CD4-positive, CD25-positive, alpha-beta regulatory T cell (primary cell): ENCODE results near the gene NAV3. TPM values are rescaled to one million over a fixed set of nuclear protein-coding genes. Genes with fewer than 3 reads are reported as not detected.

Source experiments
- ATAC-seq, 2 donors: fragments of 150-1000 bp; cut with Tn5 transposase; one replicate each; pipeline ENCODE4 v1.10.0; 2021; ENCODE audit warnings: low read depth in 2 of 2, moderate number of reproducible peaks in 2 of 2, moderate library complexity in 1 of 2
- DNase-seq, 3 donors: peaks; one replicate each; pipeline versions ENCODE4 v3.0.0 to v3.0.0-alpha.2; 2012 to 2022; ENCODE audit warnings: mixed read lengths in 1 of 3
- H3K27ac ChIP-seq: one replicate; pipeline ENCODE4 v1.7.0; 2013; ENCODE audit warnings: mild to moderate bottlenecking, low read length; ENCODE audit not compliant: insufficient read depth, poor library complexity, severe bottlenecking
- H3K27me3 ChIP-seq: one replicate; pipeline ENCODE4 v1.7.0; 2013; ENCODE audit warnings: low read length; ENCODE audit not compliant: control insufficient read depth, insufficient read depth
- H3K36me3 ChIP-seq: one replicate; pipeline ENCODE4 v1.7.0; 2013; ENCODE audit warnings: mild to moderate bottlenecking, low read length, moderate library complexity; ENCODE audit not compliant: control insufficient read depth, insufficient read depth
- H3K4me1 ChIP-seq: 2 replicates; pipeline ENCODE4 v1.7.0; 2013; ENCODE audit warnings: mild to moderate bottlenecking, low read length; ENCODE audit not compliant: insufficient read depth, control insufficient read depth, poor library complexity, severe bottlenecking
- H3K4me3 ChIP-seq: one replicate; pipeline ENCODE4 v1.7.0; 2013; ENCODE audit warnings: low read depth, mild to moderate bottlenecking, low read length, moderate library complexity
- H3K9me3 ChIP-seq, 2 experiments: 1 replicate in 1 of 2; 2 replicates in 1 of 2; pipeline ENCODE4 v1.7.0; 2013; ENCODE audit warnings: low read length in 2 of 2, mild to moderate bottlenecking in 1 of 2, moderate library complexity in 1 of 2; ENCODE audit not compliant: control insufficient read depth in 2 of 2
- H3K27ac Mint-ChIP-seq, 3 donors: one replicate each; pipeline ENCODE4 v1.8.0; 2020 to 2022; ENCODE audit warnings: mild to moderate bottlenecking in 3 of 3, mixed read lengths in 3 of 3, moderate library complexity in 2 of 3
- H3K27me3 Mint-ChIP-seq: one replicate; pipeline ENCODE4 v1.8.0; 2022; ENCODE audit warnings: mild to moderate bottlenecking, mixed read lengths
- H3K36me3 Mint-ChIP-seq: one replicate; pipeline ENCODE4 v1.8.0; 2020; ENCODE audit warnings: mixed read lengths
- H3K4me1 Mint-ChIP-seq, 4 donors: one replicate each; pipeline ENCODE4 v1.8.0; 2020 to 2022; ENCODE audit warnings: mixed read lengths in 4 of 4, mild to moderate bottlenecking in 1 of 4
- H3K4me3 Mint-ChIP-seq, 4 donors: one replicate each; pipeline ENCODE4 v1.8.0; 2020 to 2022; ENCODE audit warnings: mild to moderate bottlenecking in 4 of 4, mixed read lengths in 4 of 4, moderate library complexity in 3 of 4
- H3K9me3 Mint-ChIP-seq, 7 donors: one replicate each; pipeline ENCODE4 v1.8.0; 2020 to 2022; ENCODE audit warnings: mixed read lengths in 7 of 7, mild to moderate bottlenecking in 3 of 7, moderate library complexity in 2 of 7
- polyA plus RNA-seq, 4 donors: library from polyadenylated mRNA; unstranded; fragments of 300-500 nt; fragmentation: Illumina TruSeq; gene quantifications; one replicate each; pipeline ENCODE4 v1.2.3, GENCODE V29; 2021
- total RNA-seq: library from RNA; stranded (reverse); gene quantifications from one replicate; pipeline ENCODE4 v1.2.3, GENCODE V29; 2022

Gene NAV3
- total and polyA plus RNA-seq, 5 donors from 2014 or later: not detected

DNA sequence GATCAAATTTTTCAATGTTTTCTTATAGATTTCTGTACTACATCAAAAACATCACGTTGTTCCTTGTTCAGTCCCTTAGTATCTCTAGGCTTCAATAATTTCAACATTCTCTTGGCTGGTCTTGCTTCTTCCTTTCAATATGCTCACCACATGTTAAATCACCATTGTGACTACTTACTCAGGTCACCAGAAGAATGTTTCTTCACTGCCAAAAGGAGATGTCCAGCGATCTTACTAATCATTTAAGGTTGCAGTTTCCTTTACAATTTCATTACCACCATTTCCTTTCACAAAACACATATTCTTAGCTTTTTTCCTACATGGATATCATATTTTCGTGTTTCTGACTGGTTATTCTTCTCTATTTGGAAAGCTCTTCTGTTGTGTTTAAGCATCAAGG, 363.8 kb downstream of the NAV3 start:
- H3K36me3 ChIP-seq: no peaks in the 10 kb centered on the region
- H3K27me3 Mint-ChIP-seq: no peaks in the 10 kb centered on the region
- no peaks in the 10 kb centered on the region for H3K4me1 ChIP-seq
- no peak overlapping the region for H3K27ac ChIP-seq
- H3K36me3 Mint-ChIP-seq: no peaks in the 10 kb centered on the region
- no peak overlapping the region for H3K27ac Mint-ChIP-seq
- no peak overlapping the region for H3K4me3 Mint-ChIP-seq
- no peaks in the 10 kb centered on the region for H3K27me3 ChIP-seq
- ATAC-seq: no peak
- H3K9me3 Mint-ChIP-seq: peaks cover 0 to 9% (median 6%) of the 10 kb centered on the region in 7 donors
- no peaks in the 10 kb centered on the region for H3K4me1 Mint-ChIP-seq
- no peaks in the 10 kb centered on the region for H3K9me3 ChIP-seq
- DNase-seq: no peak
- H3K4me3 ChIP-seq: no peak overlapping the region

DNA sequence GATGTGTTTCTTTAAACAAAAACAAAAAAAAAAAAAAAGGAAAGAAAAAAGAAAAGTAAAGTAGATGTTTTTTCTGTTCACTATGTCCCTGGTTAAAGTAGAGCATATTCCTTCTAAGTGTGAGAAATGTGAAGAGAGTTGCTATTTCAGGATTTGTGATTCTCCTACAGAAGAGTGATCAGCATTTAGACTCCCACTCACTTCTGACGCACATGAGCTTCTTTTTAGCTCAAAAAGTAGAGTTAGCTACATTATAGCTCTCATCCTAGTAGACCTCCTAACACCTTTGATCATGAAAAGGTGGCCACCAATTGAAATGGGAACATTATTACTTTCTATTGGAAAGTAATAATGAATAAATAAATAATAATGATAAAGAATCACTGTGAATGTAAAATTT, 368.2 kb downstream of the NAV3 start:
- Histone ChIP-seq H3K4me1 (no peaks in the 10 kb centered on the region), H3K27me3 (no peaks in the 10 kb centered on the region), H3K36me3 (no peaks in the 10 kb centered on the region), H3K4me3 (no peak overlapping the region), H3K9me3 (no peaks in the 10 kb centered on the region), H3K27ac (no peak overlapping the region)
- Mint-ChIP-seq H3K27ac (no peak overlapping the region), H3K27me3 (no peaks in the 10 kb centered on the region), H3K36me3 (no peaks in the 10 kb centered on the region), H3K4me3 (no peak overlapping the region), H3K4me1 (no peaks in the 10 kb centered on the region), H3K9me3 (peaks cover 0 to 13% (median 7%) of the 10 kb centered on the region in 7 donors)
- DNase-seq (no peak), ATAC-seq (no peak)

- H3K9me3 ChIP-seq: no peaks in the 10 kb centered on the region
- DNase-seq (no peak), ATAC-seq (no peak)
- H3K4me3 ChIP-seq: no peak overlapping the region
- Mint-ChIP-seq H3K27me3 (no peaks in the 10 kb centered on the region), H3K4me3 (no peak overlapping the region), H3K4me1 (no peaks in the 10 kb centered on the region), H3K27ac (no peak overlapping the region), H3K9me3 (peaks cover 0 to 12% (median 5%) of the 10 kb centered on the region in 7 donors), H3K36me3 (no peaks in the 10 kb centered on the region)
- H3K36me3 ChIP-seq: no peaks in the 10 kb centered on the region
- H3K27me3 ChIP-seq: no peaks in the 10 kb centered on the region
- H3K27ac ChIP-seq: no peak overlapping the region
- H3K4me1 ChIP-seq: no peaks in the 10 kb centered on the region
Measured at GRCh38 chr12:78199926-78200325, 369.2 kb downstream of the NAV3 start.

GRCh38 chr12:78204926-78205325, 374.2 kb downstream of the NAV3 start:
- Histone ChIP-seq H3K27me3 (no peaks in the 10 kb centered on the region), H3K4me3 (no peak overlapping the region), H3K27ac (no peak overlapping the region), H3K36me3 (no peaks in the 10 kb centered on the region), H3K4me1 (no peaks in the 10 kb centered on the region), H3K9me3 (peaks cover 0 to 1% of the 10 kb centered on the region in 2 experiments)
- Mint-ChIP-seq H3K27ac (no peak overlapping the region), H3K27me3 (no peaks in the 10 kb centered on the region), H3K4me3 (no peak overlapping the region), H3K36me3 (no peaks in the 10 kb centered on the region), H3K9me3 (peaks cover 2 to 15% (median 6%) of the 10 kb centered on the region in 7 donors), H3K4me1 (no peaks in the 10 kb centered on the region)
- ATAC-seq (no peak), DNase-seq (no peak)

GRCh38 chr12:78208092-78208491, 377.4 kb downstream of the NAV3 start:
- H3K4me1 ChIP-seq: no peaks in the 10 kb centered on the region
- ATAC-seq (no peak), DNase-seq (no peak)
- Mint-ChIP-seq H3K4me1 (no peaks in the 10 kb centered on the region), H3K27ac (no peak overlapping the region), H3K9me3 (peaks cover 0 to 15% (median 4%) of the 10 kb centered on the region in 7 donors), H3K36me3 (no peaks in the 10 kb centered on the region), H3K27me3 (no peaks in the 10 kb centered on the region), H3K4me3 (no peak overlapping the region)
- H3K9me3 ChIP-seq: peaks cover 0 to 1% of the 10 kb centered on the region in 2 experiments
- no peaks in the 10 kb centered on the region for H3K27me3 ChIP-seq
- no peak overlapping the region for H3K27ac ChIP-seq
- no peaks in the 10 kb centered on the region for H3K36me3 ChIP-seq
- H3K4me3 ChIP-seq: no peak overlapping the region

DNA sequence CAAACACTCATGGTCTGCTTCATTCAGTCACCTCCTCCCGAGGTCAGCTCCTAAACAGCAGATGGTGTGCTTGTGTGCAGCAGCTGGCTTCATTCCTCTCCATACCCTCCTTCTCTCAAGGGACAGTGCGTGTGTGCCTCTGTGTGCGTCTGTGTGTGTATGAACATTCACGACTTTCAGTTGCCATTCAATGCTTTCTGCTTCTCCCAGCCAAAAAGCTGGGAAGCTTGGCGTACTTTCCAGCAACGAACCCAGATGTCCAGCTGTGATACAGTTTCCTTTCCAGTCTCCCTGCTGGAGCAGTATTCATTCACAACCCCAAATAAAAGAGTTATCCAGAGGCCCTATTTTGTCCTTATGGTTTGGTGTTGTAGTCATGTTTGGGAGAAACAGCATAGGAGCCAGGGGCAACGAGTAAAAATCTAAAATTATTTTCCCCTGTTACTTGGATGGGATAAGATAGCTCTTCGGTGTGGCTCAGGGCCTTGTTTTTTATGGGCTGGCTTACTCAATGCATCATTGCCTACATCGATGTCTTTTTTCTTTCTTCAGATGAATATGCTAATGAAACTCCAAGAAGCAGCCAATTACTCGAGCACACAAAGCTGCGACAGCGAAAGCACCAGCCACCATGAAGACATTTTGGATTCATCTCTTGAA, 379.3 kb downstream of the NAV3 start:
- no peak overlapping the region for H3K27ac Mint-ChIP-seq
- Histone ChIP-seq H3K9me3 (peaks cover 0 to 1% of the 10 kb centered on the region in 2 experiments), H3K4me3 (no peak overlapping the region), H3K27me3 (no peaks in the 10 kb centered on the region), H3K4me1 (no peaks in the 10 kb centered on the region), H3K36me3 (no peaks in the 10 kb centered on the region), H3K27ac (no peak overlapping the region)
- no peaks in the 10 kb centered on the region for H3K4me1 Mint-ChIP-seq
- H3K4me3 Mint-ChIP-seq: no peak overlapping the region
- DNase-seq: no peak
- no peaks in the 10 kb centered on the region for H3K27me3 Mint-ChIP-seq
- H3K36me3 Mint-ChIP-seq: no peaks in the 10 kb centered on the region
- ATAC-seq: no peak
- H3K9me3 Mint-ChIP-seq: peaks cover 0 to 15% (median 3%) of the 10 kb centered on the region in 7 donors

DNA sequence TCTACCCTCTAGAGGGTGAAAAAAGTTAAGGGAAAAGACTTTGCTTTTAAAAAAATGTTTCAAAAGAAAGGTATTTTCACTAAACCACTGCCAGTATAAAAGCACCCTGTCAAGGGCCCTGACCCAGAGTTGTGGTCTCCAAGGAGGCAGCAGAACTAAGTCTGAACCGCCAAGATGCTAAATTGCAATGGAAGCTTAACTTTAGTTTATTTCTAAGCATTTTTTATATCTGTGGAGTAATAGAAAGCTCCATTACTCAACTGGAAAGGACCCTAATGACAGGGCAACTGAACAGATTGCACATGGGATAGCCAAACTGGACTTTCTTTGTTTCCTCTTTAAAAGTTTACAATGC, 379.8 kb downstream of the NAV3 start:
- DNase-seq: no peak
- Mint-ChIP-seq H3K9me3 (peaks cover 0 to 15% (median 3%) of the 10 kb centered on the region in 7 donors), H3K4me3 (no peak overlapping the region), H3K4me1 (no peaks in the 10 kb centered on the region), H3K36me3 (no peaks in the 10 kb centered on the region), H3K27ac (no peak overlapping the region), H3K27me3 (no peaks in the 10 kb centered on the region)
- H3K36me3 ChIP-seq: no peaks in the 10 kb centered on the region
- H3K9me3 ChIP-seq: peaks cover 0 to 1% of the 10 kb centered on the region in 2 experiments
- no peaks in the 10 kb centered on the region for H3K4me1 ChIP-seq
- no peaks in the 10 kb centered on the region for H3K27me3 ChIP-seq
- no peak overlapping the region for H3K4me3 ChIP-seq
- no peak overlapping the region for H3K27ac ChIP-seq
- ATAC-seq: no peak

DNA sequence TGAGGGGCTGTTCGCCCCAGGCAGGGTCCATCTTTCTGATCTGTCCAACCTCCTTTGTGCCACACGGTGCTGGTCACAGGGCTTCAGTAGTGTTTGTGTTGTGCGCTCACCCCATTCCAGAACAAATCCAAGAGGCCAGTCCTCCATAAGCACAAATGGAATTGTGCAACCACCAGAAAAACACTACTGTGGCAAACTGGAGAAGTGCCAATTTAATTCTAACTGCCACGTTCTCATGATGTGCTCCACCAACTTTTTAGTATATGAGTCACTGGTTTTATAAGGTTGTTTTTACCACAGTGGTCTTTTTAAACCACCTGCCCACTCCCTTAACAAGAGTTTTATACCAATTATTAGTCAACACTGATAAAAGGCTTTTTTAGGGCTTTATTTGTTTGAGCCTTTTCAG, 380.2 kb downstream of the NAV3 start:
- H3K9me3 ChIP-seq: peaks cover 0 to 1% of the 10 kb centered on the region in 2 experiments
- no peaks in the 10 kb centered on the region for H3K36me3 ChIP-seq
- H3K27me3 ChIP-seq: no peaks in the 10 kb centered on the region
- ATAC-seq: no peak
- Mint-ChIP-seq H3K27ac (no peak overlapping the region), H3K9me3 (peaks cover 0 to 15% (median 3%) of the 10 kb centered on the region in 7 donors), H3K4me3 (no peak overlapping the region), H3K4me1 (no peaks in the 10 kb centered on the region), H3K36me3 (no peaks in the 10 kb centered on the region), H3K27me3 (no peaks in the 10 kb centered on the region)
- no peak overlapping the region for H3K4me3 ChIP-seq
- DNase-seq: no peak
- no peaks in the 10 kb centered on the region for H3K4me1 ChIP-seq
- H3K27ac ChIP-seq: no peak overlapping the region
